Chondrocyte (in vitro differentiated cells): ENCODE results near the gene TIMM21. TPM values are rescaled to one million over a fixed set of nuclear protein-coding genes. Genes with fewer than 3 reads are reported as not detected.

Source experiments
- DNase-seq: peaks from one replicate; pipeline ENCODE4 v3.0.0; 2021; ENCODE audit warnings: mixed read lengths, low spot score
- H3K27ac Mint-ChIP-seq: one replicate; pipeline ENCODE4 v1.8.0; 2021; ENCODE audit warnings: mild to moderate bottlenecking, moderate library complexity, mixed read lengths; ENCODE audit not compliant: unreplicated experiment
- H3K27me3 Mint-ChIP-seq: 2 replicates; pipeline ENCODE4 v1.8.0; 2021; ENCODE audit warnings: low read depth, mixed read lengths
- H3K36me3 Mint-ChIP-seq: 2 replicates; pipeline ENCODE4 v1.8.0; 2021; ENCODE audit warnings: low read depth, mixed read lengths
- H3K4me1 Mint-ChIP-seq: 2 replicates; pipeline ENCODE4 v1.8.0; 2021; ENCODE audit warnings: low read depth, mild to moderate bottlenecking, mixed read lengths
- H3K4me3 Mint-ChIP-seq: one replicate; pipeline ENCODE4 v1.8.0; 2021; ENCODE audit warnings: mild to moderate bottlenecking, moderate library complexity, mixed read lengths; ENCODE audit not compliant: unreplicated experiment
- H3K9me3 Mint-ChIP-seq: 2 replicates; pipeline ENCODE4 v1.8.0; 2021; ENCODE audit warnings: low read depth, mixed read lengths
- total RNA-seq: library from RNA; stranded (reverse); gene quantifications from 3 replicates; pipeline ENCODE4 v1.2.1, GENCODE V29; 2021
- TF ChIP-seq, protein P1 (sequence below): fragments of 200-600 bp; sonication (generic); IDR thresholded peaks from 2 replicates; pipeline ENCODE4 v1.5.0; 2021; ENCODE audit warnings: antibody characterized with exemption, mild to moderate bottlenecking, moderate library complexity

The TIMM21 gene
- total RNA-seq, 1 donor from 2014 or later: 23.8 TPM

DNA sequence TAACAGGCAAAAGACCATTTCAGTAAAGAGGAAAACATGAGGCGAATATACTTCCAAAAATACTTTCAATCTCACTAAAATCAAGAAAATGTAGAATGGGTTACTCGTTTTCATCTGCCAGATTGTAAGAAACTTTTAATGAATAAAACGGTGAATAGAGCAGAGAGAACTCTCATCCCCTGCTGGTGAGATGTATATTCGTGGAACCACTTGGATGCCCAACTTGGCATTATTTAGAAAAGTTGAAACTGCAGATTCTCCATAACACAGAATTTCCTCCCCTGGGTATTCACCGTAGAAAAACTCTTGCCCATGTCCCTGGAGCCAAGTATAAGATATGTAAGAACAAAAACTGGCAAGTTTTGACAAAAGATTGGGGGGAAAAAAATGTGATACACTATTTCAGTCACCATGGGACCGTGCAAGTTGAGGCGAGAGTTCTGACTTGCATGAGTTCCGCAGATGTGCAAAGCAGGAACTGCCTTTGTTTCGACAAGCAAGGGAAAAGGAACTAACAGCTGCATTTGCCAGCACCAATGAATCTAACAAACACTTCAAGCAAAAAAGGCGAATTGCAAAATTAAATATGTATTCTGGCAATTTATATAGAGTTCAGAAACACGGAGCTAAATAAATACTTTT, 14.8 kb downstream of the TIMM21 start:
- H3K4me3 Mint-ChIP-seq: no peak overlapping the region
- TF ChIP-seq, protein P1, sequence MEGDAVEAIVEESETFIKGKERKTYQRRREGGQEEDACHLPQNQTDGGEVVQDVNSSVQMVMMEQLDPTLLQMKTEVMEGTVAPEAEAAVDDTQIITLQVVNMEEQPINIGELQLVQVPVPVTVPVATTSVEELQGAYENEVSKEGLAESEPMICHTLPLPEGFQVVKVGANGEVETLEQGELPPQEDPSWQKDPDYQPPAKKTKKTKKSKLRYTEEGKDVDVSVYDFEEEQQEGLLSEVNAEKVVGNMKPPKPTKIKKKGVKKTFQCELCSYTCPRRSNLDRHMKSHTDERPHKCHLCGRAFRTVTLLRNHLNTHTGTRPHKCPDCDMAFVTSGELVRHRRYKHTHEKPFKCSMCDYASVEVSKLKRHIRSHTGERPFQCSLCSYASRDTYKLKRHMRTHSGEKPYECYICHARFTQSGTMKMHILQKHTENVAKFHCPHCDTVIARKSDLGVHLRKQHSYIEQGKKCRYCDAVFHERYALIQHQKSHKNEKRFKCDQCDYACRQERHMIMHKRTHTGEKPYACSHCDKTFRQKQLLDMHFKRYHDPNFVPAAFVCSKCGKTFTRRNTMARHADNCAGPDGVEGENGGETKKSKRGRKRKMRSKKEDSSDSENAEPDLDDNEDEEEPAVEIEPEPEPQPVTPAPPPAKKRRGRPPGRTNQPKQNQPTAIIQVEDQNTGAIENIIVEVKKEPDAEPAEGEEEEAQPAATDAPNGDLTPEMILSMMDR: no peak
- peaks cover 4% of the 10 kb centered on the region for H3K27me3 Mint-ChIP-seq
- no peak overlapping the region for H3K27ac Mint-ChIP-seq
- no peak for DNase-seq
- peaks cover 19% of the 10 kb centered on the region for H3K36me3 Mint-ChIP-seq
- no peaks in the 10 kb centered on the region for H3K4me1 Mint-ChIP-seq
- H3K9me3 Mint-ChIP-seq: peaks cover 7% of the 10 kb centered on the region

- DNase-seq: no peak
- Mint-ChIP-seq H3K27ac (no peak overlapping the region), H3K27me3 (peaks cover 15% of the 10 kb centered on the region), H3K4me3 (no peak overlapping the region), H3K36me3 (peaks cover 6% of the 10 kb centered on the region), H3K4me1 (no peaks in the 10 kb centered on the region), H3K9me3 (peaks cover 7% of the 10 kb centered on the region)
- TF ChIP-seq, protein P1: no peak
Observed at GRCh38 chr18:74166386-74166785, 18.1 kb downstream of the TIMM21 start.

DNA sequence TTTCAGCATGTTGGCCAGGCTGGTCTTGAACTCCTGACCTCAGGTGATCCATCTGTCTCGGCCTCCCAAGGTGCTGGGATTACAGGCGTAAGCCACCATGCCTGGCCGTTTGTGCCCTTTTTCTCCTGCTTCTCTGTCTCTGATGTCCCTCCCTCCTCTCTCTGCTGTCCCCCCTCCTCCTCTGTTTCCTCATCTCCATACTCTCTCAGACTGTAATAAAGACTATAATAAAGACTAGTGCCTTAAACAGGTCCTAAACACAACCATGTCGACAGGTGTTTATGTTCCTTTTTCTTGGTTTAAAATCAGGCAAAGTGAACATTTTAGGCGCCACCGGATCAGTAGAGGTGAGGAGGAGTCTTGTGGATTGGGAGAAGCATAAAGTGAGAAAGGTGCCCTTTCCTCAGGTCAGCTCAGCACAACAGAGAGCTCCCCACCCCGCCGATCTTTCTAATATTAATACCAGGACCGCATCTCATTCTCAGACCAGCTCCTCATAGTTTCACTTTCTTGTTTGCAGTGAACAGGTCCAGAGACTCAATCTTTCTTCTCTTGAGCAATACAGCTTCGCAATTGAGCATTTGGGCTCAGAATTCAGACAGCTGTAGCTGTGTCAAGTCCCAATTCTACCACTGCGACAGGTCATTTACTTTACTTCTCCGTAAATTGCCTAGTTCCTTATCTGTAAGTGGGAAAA, 23.7 kb downstream of the TIMM21 start:
- H3K4me1 Mint-ChIP-seq: no peaks in the 10 kb centered on the region
- no peak overlapping the region for H3K4me3 Mint-ChIP-seq
- H3K9me3 Mint-ChIP-seq: no peaks in the 10 kb centered on the region
- TF ChIP-seq, protein P1: no peak
- no peak overlapping the region for H3K27ac Mint-ChIP-seq
- no peaks in the 10 kb centered on the region for H3K36me3 Mint-ChIP-seq
- DNase-seq: no peak
- H3K27me3 Mint-ChIP-seq: peaks cover 36% of the 10 kb centered on the region

GRCh38 chr18:74172697-74173433, 24.5 kb downstream of the TIMM21 start:
- no peak overlapping the region for H3K4me3 Mint-ChIP-seq
- H3K4me1 Mint-ChIP-seq: no peaks in the 10 kb centered on the region
- H3K9me3 Mint-ChIP-seq: no peaks in the 10 kb centered on the region
- no peaks in the 10 kb centered on the region for H3K36me3 Mint-ChIP-seq
- TF ChIP-seq, protein P1: no peak
- H3K27me3 Mint-ChIP-seq: peaks cover 38% of the 10 kb centered on the region
- H3K27ac Mint-ChIP-seq: no peak overlapping the region
- DNase-seq: no peak

DNA sequence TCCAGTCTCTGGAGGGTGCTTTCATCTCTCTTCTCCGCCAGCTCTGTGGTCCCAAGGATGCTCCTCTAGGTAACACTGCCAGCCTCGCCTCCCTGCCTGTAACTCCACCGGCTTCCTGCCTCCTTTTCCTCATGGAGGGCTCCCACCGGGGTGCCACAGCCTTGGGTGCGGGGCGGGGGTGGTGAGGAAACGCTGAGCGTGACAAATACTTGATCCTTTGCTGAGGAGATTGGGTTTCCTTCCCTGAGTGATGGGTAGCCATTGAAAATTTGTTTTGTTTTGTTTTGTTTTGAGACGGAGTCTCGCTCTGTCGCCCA, 25.1 kb downstream of the TIMM21 start:
- no peaks in the 10 kb centered on the region for H3K36me3 Mint-ChIP-seq
- H3K4me1 Mint-ChIP-seq: no peaks in the 10 kb centered on the region
- H3K27ac Mint-ChIP-seq: no peak overlapping the region
- no peak overlapping the region for H3K4me3 Mint-ChIP-seq
- TF ChIP-seq, protein P1: no peak
- H3K27me3 Mint-ChIP-seq: peaks cover 41% of the 10 kb centered on the region
- H3K9me3 Mint-ChIP-seq: no peaks in the 10 kb centered on the region
- DNase-seq: no peak
